ENCODE measurements around the gene PANK4. TPM values are rescaled to one million over a fixed set of nuclear protein-coding genes. Genes with fewer than 3 reads are reported as not detected.

Gene PANK4
- total and polyA plus RNA-seq, 2 donors = 21.6 to 27.1 TPM

DNA sequence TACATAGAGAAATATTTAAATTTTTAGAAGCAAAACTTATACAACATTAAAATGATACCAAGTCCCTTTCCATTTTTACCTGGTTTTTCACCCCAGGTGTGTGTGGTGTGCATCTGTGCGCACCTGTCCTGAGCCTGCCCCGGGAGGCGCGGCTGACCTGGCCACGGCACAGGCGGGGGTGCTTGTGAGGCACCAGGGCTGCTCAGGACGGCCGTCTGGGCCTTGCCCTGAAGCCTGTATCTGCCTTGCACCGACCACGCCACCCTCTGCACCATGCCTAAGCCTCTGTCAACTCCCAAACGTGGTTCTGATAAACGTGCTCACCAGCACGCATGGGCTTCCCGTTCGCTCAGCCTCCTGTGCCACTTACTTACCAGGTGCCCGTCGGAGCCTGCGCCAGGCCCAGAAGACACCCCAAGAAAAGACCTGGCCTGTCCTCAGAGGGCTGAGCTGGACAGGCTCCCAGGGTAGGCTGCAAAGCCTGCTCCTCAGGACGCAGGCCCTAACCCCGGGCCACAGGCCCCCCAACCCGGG is 20.9 kb downstream of the PANK4 start:
- Histone ChIP-seq H3K4me3 (ENCODE audit: low read length in 2 of 2) (no peak overlapping the region), H3K9me3 (ENCODE audit: control insufficient read depth in 2 of 2, insufficient read depth in 1 of 2, low read length in 1 of 2) (no peaks in the 10 kb centered on the region), H3K27ac (ENCODE audit: low read depth in 1 of 2, low read length in 1 of 2) (no peak overlapping the region), H3K27me3 (ENCODE audit: control insufficient read depth in 2 of 2, insufficient read depth in 1 of 2, low read length in 1 of 2) (peaks cover 0 to 16% of the 10 kb centered on the region in 2 donors), H3K4me1 (ENCODE audit: control insufficient read depth in 2 of 2, insufficient read depth in 2 of 2, low read length in 2 of 2) (no peaks in the 10 kb centered on the region), H3K36me3 (ENCODE audit: control insufficient read depth in 2 of 2, insufficient read depth in 2 of 2, low read length in 1 of 2) (peaks cover 17 to 37% of the 10 kb centered on the region in 2 donors)
- DNase-seq (ENCODE audit: low read depth in 6 of 9, low spot score in 9 of 9) = no peak
- WGBS = 93% methylated on average over 21 of the region's 21 CpGs

DNA sequence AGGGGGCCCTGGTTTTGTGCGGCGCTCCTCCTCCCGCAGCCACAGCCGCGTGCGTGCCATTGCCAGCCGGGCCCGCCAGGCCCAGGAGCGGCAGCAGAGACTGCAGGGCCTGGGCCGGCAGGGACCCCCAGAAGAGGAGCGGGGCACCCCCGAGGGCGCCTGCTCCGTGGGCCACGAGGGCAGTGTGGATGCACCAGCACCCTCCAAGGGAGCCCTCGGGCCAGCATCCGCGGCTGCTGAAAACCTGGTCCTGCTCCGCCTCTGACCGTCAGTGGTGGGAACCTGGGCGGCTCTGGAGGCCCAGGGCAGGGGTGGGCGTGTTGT is 21.5 kb downstream of the PANK4 start:
- peaks cover 11 to 31% of the 10 kb centered on the region in 2 donors for H3K36me3 ChIP-seq (ENCODE audit: control insufficient read depth in 2 of 2, insufficient read depth in 2 of 2, low read length in 1 of 2)
- H3K4me1 ChIP-seq (ENCODE audit: control insufficient read depth in 2 of 2, insufficient read depth in 2 of 2, low read length in 2 of 2) = peaks cover 6% of the 10 kb centered on the region in 2 donors
- DNase-seq (ENCODE audit: low read depth in 6 of 9, low spot score in 9 of 9) = no peak
- no peaks in the 10 kb centered on the region for H3K9me3 ChIP-seq (ENCODE audit: control insufficient read depth in 2 of 2, insufficient read depth in 1 of 2, low read length in 1 of 2)
- no peak overlapping the region for H3K27ac ChIP-seq (ENCODE audit: low read depth in 1 of 2, low read length in 1 of 2)
- WGBS = 86% methylated on average over 22 of the region's 22 CpGs
- peaks cover 0 to 16% of the 10 kb centered on the region in 2 donors for H3K27me3 ChIP-seq (ENCODE audit: control insufficient read depth in 2 of 2, insufficient read depth in 1 of 2, low read length in 1 of 2)
- no peak overlapping the region for H3K4me3 ChIP-seq (ENCODE audit: low read length in 2 of 2)

DNA sequence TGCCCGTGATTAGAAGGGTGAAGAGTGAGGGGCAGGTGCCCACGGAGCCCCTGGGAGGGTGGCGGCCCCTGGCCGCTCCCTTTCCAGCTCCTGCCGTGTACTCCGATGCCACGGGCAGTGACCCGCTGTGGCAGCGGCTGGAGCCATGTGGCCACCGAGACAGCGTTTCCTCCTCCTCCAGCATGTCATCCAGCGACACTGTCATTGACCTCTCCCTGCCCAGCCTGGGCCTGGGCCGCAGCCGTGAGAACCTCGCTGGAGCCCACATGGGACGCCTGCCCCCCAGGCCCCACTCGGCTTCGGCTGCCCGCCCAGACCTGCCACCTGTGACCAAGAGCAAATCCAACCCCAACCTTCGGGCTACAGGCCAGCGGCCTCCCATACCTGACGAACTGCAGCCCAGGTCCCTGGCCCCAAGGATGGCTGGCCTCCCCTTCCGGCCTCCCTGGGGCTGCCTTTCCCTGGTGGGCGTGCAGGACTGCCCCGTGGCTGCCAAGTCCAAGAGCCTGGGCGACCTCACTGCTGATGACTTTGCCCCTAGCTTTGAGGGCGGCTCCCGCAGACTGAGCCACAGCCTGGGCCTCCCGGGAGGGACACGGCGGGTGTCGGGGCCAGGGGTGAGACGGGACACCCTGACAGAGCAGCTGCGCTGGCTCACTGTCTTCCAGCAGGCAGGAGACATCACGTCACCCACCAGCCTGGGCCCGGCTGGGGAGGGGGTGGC is 22.0 kb downstream of the PANK4 start:
- H3K4me1 ChIP-seq (ENCODE audit: control insufficient read depth in 2 of 2, insufficient read depth in 2 of 2, low read length in 2 of 2) = peaks cover 11% of the 10 kb centered on the region in 2 donors
- 89% methylated on average over 36 of the region's 36 CpGs for WGBS
- no peaks in the 10 kb centered on the region for H3K9me3 ChIP-seq (ENCODE audit: control insufficient read depth in 2 of 2, insufficient read depth in 1 of 2, low read length in 1 of 2)
- no peak overlapping the region for H3K27ac ChIP-seq (ENCODE audit: low read depth in 1 of 2, low read length in 1 of 2)
- no peak for DNase-seq (ENCODE audit: low read depth in 6 of 9, low spot score in 9 of 9)
- H3K27me3 ChIP-seq (ENCODE audit: control insufficient read depth in 2 of 2, insufficient read depth in 1 of 2, low read length in 1 of 2) = peaks cover 0 to 16% of the 10 kb centered on the region in 2 donors
- no peak overlapping the region for H3K4me3 ChIP-seq (ENCODE audit: low read length in 2 of 2)
- H3K36me3 ChIP-seq (ENCODE audit: control insufficient read depth in 2 of 2, insufficient read depth in 2 of 2, low read length in 1 of 2) = peaks cover 9 to 26% of the 10 kb centered on the region in 2 donors

DNA sequence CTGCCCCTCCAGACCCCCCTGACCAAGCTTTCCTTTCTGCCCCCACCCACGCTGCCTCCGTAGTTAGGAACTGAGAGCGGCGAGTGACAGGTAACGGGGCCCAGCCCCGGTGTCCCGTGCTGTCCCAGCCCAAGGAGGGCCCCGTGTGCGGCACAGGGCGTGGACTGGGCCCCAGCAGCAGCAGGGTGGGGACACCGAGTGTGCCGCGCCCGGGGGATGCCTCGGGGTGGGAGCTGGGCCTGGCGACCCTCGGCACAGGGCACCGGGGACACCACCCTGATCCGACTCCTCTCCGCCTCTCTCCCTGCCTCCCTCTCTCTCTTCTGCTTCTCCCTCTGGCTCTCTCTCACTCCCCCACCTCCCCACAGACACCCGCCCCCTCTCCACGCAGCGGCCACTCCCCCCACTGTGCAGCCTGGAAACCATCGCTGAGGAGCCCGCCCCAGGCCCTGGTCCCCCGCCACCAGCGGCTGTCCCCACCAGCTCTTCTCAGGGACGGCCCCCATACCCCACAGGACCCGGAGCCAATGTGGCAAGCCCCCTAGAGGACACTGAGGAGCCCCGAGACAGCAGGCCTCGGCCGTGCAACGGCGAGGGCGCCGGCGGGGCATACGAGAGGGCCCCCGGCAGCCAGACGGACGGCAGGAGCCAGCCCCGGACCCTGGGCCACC is 22.7 kb downstream of the PANK4 start:
- H3K27me3 ChIP-seq (ENCODE audit: control insufficient read depth in 2 of 2, insufficient read depth in 1 of 2, low read length in 1 of 2) = peaks cover 0 to 16% of the 10 kb centered on the region in 2 donors
- no peak for DNase-seq (ENCODE audit: low read depth in 6 of 9, low spot score in 9 of 9)
- peaks cover 6 to 19% of the 10 kb centered on the region in 2 donors for H3K36me3 ChIP-seq (ENCODE audit: control insufficient read depth in 2 of 2, insufficient read depth in 2 of 2, low read length in 1 of 2)
- H3K27ac ChIP-seq (ENCODE audit: low read depth in 1 of 2, low read length in 1 of 2) = no peak overlapping the region
- peaks cover 12 to 14% of the 10 kb centered on the region in 2 donors for H3K4me1 ChIP-seq (ENCODE audit: control insufficient read depth in 2 of 2, insufficient read depth in 2 of 2, low read length in 2 of 2)
- WGBS = 71% methylated on average over 42 of the region's 42 CpGs
- H3K9me3 ChIP-seq (ENCODE audit: control insufficient read depth in 2 of 2, insufficient read depth in 1 of 2, low read length in 1 of 2) = no peaks in the 10 kb centered on the region
- H3K4me3 ChIP-seq (ENCODE audit: low read length in 2 of 2) = no peak overlapping the region

DNA sequence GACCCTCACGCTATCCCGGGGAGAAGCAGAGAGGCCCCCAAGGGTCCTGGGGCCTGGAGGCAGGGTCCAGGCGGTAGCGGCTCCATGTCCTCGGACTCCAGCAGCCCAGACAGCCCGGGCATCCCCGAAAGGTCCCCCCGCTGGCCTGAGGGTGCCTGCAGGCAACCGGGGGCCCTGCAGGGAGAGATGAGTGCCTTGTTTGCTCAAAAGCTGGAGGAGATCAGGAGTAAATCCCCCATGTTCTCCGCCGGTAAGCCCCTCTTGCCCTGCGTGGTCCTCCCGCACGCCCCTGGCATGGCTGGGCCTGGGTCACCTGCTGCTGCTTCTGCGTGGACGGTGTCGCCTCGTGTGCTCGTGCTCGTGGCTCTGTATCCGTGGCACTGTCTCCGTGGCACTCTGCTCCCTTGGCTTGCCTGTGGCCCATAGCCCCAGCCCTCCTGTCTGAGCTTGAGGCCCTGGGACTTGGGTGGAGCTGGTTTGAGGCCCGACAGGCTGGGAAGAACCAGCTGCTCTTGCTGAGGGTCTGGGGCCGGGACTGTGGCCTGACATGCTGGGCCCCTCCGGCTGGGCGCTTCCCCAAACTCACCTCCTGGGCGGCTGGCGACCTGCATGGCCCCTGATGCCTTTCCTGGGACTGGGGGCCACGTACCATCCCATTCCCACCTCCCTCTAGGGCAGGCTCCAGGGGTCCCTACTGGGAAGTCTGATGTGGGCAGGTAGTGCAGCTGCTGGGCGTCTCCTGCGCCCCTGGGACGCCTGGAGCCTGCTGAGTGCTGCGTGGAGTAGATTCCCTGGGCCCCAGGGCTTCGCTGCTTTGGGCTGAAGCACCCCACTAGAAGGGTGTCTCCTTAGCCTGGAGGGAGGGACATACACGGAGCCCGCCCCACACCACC is 23.5 kb downstream of the PANK4 start:
- Histone ChIP-seq H3K4me3 (ENCODE audit: low read length in 2 of 2) (no peak overlapping the region), H3K4me1 (ENCODE audit: control insufficient read depth in 2 of 2, insufficient read depth in 2 of 2, low read length in 2 of 2) (peaks cover 12 to 14% of the 10 kb centered on the region in 2 donors), H3K9me3 (ENCODE audit: control insufficient read depth in 2 of 2, insufficient read depth in 1 of 2, low read length in 1 of 2) (no peaks in the 10 kb centered on the region), H3K27me3 (ENCODE audit: control insufficient read depth in 2 of 2, insufficient read depth in 1 of 2, low read length in 1 of 2) (peaks cover 0 to 16% of the 10 kb centered on the region in 2 donors), H3K27ac (ENCODE audit: low read depth in 1 of 2, low read length in 1 of 2) (no peak overlapping the region), H3K36me3 (ENCODE audit: control insufficient read depth in 2 of 2, insufficient read depth in 2 of 2, low read length in 1 of 2) (peaks cover 2 to 11% of the 10 kb centered on the region in 2 donors)
- WGBS = 93% methylated on average over 36 of the region's 36 CpGs
- DNase-seq (ENCODE audit: low read depth in 6 of 9, low spot score in 9 of 9) = no peak

DNA sequence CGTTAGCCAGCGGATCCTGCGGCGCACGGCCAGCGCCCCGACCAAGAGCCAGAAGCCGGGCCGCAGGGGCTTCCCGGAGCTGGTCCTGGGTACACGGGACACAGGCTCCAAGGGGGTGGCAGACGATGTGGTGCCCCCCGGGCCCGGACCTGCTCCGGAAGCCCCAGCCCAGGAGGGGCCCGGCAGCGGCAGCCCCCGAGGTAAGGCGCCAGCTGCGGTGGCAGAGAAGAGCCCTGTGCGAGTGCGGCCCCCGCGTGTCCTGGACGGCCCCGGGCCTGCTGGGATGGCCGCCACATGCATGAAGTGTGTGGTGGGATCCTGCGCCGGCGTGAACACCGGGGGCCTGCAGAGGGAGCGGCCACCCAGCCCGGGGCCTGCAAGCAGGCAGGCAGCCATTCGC is 24.2 kb downstream of the PANK4 start:
- DNase-seq (ENCODE audit: low read depth in 6 of 9, low spot score in 9 of 9) = no peak
- 94% methylated on average over 34 of the region's 34 CpGs for WGBS
- no peak overlapping the region for H3K4me3 ChIP-seq (ENCODE audit: low read length in 2 of 2)
- H3K9me3 ChIP-seq (ENCODE audit: control insufficient read depth in 2 of 2, insufficient read depth in 1 of 2, low read length in 1 of 2) = no peaks in the 10 kb centered on the region
- H3K27me3 ChIP-seq (ENCODE audit: control insufficient read depth in 2 of 2, insufficient read depth in 1 of 2, low read length in 1 of 2) = peaks cover 0 to 16% of the 10 kb centered on the region in 2 donors
- H3K36me3 ChIP-seq (ENCODE audit: control insufficient read depth in 2 of 2, insufficient read depth in 2 of 2, low read length in 1 of 2) = peaks cover 0 to 4% of the 10 kb centered on the region in 2 donors
- no peak overlapping the region for H3K27ac ChIP-seq (ENCODE audit: low read depth in 1 of 2, low read length in 1 of 2)
- peaks cover 13 to 14% of the 10 kb centered on the region in 2 donors for H3K4me1 ChIP-seq (ENCODE audit: control insufficient read depth in 2 of 2, insufficient read depth in 2 of 2, low read length in 2 of 2)

DNA sequence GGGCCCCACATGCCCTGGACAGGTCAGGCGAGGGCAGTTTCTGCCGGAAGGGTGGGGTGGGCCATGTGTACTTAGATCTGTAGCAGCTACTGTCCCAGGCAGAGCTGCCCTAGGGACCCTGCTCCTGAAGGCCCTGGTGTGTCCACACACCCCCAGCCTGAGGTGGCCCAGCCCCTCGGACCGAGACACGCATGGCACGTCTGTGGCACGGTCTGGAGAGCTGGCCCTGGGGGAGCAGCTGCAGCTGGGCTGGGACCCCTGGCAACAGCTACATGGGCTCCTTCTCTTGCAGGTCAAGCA is 24.6 kb downstream of the PANK4 start:
- H3K4me3 ChIP-seq (ENCODE audit: low read length in 2 of 2) = no peak overlapping the region
- WGBS = 96% methylated on average over 7 of the region's 7 CpGs
- no peak overlapping the region for H3K27ac ChIP-seq (ENCODE audit: low read depth in 1 of 2, low read length in 1 of 2)
- no peak for DNase-seq (ENCODE audit: low read depth in 6 of 9, low spot score in 9 of 9)
- H3K4me1 ChIP-seq (ENCODE audit: control insufficient read depth in 2 of 2, insufficient read depth in 2 of 2, low read length in 2 of 2) = peaks cover 14 to 18% of the 10 kb centered on the region in 2 donors
- peaks cover 0 to 16% of the 10 kb centered on the region in 2 donors for H3K27me3 ChIP-seq (ENCODE audit: control insufficient read depth in 2 of 2, insufficient read depth in 1 of 2, low read length in 1 of 2)
- no peaks in the 10 kb centered on the region for H3K9me3 ChIP-seq (ENCODE audit: control insufficient read depth in 2 of 2, insufficient read depth in 1 of 2, low read length in 1 of 2)
- no peaks in the 10 kb centered on the region for H3K36me3 ChIP-seq (ENCODE audit: control insufficient read depth in 2 of 2, insufficient read depth in 2 of 2, low read length in 1 of 2)

DNA sequence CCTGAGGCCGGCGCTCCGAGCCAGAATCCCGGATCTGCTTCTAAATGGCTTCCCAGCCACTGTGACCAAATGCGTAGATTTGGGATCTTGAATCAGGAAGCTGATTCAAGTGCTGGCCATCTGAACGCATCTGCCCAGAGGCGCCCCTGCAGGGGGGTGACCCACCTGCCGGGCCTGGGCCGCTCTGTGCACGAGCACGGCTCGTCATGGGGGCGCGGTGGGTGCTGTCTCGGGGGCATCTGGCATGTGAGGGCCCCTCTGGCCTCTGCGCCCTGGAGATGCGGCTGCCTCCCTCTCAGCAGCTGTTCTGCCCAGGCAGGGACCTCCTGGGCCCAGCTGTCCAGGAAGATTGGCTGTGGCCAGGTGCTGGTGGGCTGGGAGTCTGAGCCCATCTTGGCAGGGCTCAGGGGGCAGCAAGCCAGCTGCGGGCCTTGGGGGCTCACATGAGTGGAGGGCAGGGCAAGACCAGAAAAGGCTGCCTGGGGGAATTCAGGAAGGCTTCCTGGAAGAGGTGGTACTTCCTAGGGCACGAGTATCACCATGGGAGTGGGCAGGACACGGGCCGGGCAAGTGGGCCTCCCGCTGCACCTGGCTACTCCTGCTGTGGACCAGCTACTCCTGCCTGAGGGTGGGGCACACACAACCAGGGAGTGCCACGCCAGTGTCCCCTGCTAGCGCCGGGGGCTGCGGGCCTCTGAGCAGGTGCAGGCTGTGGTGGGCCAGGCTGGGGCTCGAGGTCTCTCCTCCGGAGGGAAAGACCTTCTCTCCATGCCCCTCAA is 25.2 kb downstream of the PANK4 start:
- Histone ChIP-seq H3K4me1 (ENCODE audit: control insufficient read depth in 2 of 2, insufficient read depth in 2 of 2, low read length in 2 of 2) (peaks cover 18 to 23% of the 10 kb centered on the region in 2 donors), H3K27me3 (ENCODE audit: control insufficient read depth in 2 of 2, insufficient read depth in 1 of 2, low read length in 1 of 2) (peaks cover 0 to 16% of the 10 kb centered on the region in 2 donors), H3K9me3 (ENCODE audit: control insufficient read depth in 2 of 2, insufficient read depth in 1 of 2, low read length in 1 of 2) (no peaks in the 10 kb centered on the region), H3K36me3 (ENCODE audit: control insufficient read depth in 2 of 2, insufficient read depth in 2 of 2, low read length in 1 of 2) (no peaks in the 10 kb centered on the region), H3K4me3 (ENCODE audit: low read length in 2 of 2) (no peak overlapping the region), H3K27ac (ENCODE audit: low read depth in 1 of 2, low read length in 1 of 2) (no peak overlapping the region)
- no peak for DNase-seq (ENCODE audit: low read depth in 6 of 9, low spot score in 9 of 9)
- 91% methylated on average over 28 of the region's 28 CpGs for WGBS

Data from thymus (tissue), 11 donors.